ENCODE measurements around the gene KCTD16.

The KCTD16 gene

DNA sequence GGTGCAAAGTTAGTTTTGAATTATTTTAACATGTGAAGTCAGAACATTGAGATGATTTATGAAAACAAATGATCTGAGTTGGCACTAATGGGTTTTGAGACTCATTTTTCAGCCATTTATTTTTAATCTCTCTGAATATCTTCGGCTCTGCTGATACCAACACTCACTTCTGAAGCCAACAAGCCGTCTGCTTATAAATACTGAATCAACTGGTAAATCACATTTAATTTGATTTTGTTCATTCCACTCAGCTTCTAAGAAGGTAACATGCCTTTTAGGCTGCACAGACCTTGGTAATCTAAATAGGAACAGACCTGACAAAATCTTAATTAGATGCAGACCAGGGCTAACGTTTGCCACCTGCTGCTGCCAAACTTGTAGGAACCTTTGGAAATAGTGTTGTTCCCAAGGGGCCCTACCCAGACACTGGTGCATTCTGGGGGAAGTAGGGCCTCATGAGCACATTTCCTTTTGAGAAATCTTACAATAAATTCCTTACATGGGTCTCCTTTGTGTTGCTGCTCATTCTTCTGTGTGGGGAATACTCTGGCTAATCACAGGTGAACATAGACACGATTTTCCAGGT is 182.2 kb downstream of the KCTD16 start:
- no peak for DNase-seq

DNA sequence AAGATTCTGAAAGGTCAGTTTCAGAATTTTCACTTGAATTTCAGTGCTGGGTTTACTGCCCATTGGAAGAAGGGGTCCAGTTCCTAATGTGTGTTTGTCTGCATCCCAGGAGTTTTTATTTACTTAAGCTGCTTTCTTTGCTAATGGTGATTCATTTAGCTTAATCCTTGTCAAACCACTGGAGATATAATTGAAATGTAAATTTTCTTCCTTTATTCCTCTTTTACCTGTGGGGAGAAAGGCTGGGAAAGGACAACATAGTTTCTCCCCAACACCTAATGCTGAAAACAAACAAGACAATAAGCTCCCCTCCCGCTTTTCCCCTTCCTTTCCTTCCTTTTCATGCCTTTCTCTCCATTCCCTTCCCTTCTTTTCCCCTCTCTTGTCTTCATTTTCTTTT is 185.8 kb downstream of the KCTD16 start:
- no peak for DNase-seq

GRCh38 chr5:144361406-144361805 is 190.7 kb downstream of the KCTD16 start:
- no peak for DNase-seq

DNA sequence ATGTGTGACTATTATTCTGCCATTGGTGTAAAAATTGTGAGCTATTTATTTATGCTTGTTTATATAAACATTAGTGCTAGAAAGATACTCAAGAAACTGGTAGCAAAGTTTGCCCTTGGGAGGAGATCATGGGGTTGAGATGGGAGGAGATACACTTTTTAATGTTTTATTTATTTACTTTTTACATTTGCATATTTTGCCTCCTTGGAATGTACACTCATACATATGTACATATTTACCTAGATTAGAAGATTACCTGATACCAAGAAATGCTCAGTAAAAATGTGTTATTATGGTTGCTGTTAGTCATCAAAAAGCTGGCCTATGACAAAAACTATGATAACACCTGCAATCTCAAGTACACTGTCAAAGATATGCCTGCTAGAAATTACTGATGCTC is 195.2 kb downstream of the KCTD16 start:
- no peak for DNase-seq

DNA sequence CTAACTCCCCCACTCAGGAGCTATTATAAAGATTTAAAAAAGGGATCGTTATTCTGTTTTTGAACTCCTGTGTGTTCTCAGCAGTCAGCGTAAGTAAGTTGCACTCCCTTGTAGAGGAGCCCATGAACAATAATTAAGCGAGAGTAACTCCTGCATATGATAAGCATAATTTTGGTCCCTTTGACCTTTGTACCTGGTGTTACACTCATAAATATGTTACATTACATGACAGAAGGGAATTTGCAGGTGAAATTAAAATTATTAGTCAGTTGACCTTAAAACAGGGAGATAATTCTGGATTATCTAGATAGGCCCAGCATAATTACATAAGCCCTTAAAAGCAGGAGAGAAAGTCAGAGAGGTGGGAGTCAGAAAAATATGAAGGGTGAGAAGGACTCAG is 197.3 kb downstream of the KCTD16 start:
- DNase-seq, result no peak

- DNase-seq, result no peak
Measured at GRCh38 chr5:144368556-144368955, 197.9 kb downstream of the KCTD16 start.

GRCh38 chr5:144369006-144369405 is 198.3 kb downstream of the KCTD16 start:
- DNase-seq, result no peak

DNA sequence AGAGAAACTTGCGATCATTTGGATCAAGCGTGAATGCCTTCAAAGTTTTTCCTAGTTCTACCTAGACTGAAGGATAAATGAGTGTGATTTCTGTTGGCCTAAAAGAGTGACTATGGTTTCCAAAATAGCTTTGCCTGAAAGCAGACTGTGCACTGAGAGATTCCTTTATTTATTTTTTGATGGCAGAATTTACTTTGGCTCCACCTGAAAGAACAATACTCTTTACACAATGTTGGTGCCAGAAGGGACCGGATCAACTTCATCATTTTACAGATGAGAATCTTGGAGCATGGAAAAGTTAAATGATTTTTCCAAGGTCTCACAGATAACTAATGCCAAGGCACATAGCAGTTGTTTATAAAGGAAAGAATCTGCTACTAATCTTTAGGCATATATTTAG is 199.6 kb downstream of the KCTD16 start:
- DNase-seq, result no peak

DNA sequence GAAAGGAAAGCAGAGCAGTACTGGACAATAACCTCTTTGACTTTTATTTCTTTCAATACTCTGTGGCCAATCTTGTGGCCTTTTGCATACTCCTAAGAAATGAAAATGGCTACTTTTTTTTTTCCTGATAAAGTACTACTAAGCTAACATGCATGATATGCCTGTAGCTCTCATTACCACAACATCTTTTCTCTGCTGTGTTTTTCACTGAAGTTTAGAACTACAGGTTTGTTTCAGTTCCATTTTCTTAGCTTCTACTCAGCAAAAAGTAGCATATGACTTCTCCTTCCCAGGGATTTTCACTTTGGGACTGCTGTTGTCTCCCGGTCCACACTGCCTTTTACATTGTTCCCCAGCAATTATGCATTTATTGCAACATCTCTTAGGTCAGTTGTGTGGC is 204.0 kb downstream of the KCTD16 start:
- no peak for DNase-seq

DNA sequence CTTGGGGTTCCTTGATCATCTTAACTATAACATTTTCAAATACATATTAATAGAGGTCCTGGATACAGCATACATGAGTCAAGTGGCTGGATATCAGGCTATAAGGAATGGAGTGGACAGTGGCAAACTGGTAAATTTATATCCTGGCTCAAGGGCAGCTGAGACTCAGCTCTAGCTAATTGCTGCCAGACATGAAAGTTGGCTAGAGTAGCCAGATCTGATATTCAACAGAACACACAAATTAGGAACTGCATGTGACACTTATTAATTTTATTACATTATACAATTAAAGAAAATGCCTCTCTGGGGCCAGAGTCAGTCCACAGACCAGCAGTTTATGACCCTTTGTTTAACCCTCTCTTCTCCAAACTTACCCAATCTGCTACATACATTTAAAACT is 206.5 kb downstream of the KCTD16 start:
- no peak for DNase-seq

- DNase-seq, result no peak
Measured at GRCh38 chr5:144378681-144379080, 208.0 kb downstream of the KCTD16 start.

- DNase-seq, result no peak
Measured at GRCh38 chr5:144385597-144385996, 214.9 kb downstream of the KCTD16 start.

DNA sequence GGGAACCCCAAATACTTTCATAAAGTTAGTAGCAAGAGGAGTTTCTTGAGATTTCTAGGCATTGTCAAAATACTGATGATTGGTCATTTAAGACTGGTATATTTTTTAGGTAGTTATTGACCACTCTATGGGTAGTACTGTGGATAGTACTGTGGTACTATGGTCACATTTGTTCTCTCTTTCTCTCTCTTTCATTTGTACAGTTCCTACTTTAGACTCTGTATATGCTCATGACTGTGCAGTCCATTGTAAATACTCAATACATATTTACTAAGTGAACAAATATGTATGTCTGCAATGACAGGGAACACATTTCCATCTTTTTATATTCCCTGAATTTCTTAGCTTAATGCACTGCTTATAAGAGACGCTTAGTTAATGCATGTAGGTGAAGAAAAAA is 215.6 kb downstream of the KCTD16 start:
- no peak for DNase-seq

DNA sequence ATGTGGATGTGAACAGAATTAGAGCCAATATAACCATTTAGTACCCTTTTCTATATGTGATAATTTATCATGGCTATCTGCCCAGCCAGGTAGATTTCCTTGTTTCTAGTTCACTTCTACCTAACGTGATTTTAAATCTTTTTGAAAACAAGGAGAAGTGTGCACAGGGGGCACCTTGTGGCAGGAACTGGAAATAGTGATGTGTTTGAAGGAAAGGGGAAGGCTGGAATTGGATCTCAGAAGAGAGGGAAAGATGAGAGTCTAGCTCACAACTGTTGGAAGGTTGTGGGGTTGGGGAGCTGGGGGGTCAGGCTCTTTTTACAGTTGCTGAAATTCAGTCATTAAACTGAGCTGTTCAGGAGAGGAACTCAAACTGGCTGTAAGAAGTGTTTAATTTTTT is 219.5 kb downstream of the KCTD16 start:
- DNase-seq, result no peak

GRCh38 chr5:144391044-144391443 is 220.4 kb downstream of the KCTD16 start:
- DNase-seq, result no peak

DNA sequence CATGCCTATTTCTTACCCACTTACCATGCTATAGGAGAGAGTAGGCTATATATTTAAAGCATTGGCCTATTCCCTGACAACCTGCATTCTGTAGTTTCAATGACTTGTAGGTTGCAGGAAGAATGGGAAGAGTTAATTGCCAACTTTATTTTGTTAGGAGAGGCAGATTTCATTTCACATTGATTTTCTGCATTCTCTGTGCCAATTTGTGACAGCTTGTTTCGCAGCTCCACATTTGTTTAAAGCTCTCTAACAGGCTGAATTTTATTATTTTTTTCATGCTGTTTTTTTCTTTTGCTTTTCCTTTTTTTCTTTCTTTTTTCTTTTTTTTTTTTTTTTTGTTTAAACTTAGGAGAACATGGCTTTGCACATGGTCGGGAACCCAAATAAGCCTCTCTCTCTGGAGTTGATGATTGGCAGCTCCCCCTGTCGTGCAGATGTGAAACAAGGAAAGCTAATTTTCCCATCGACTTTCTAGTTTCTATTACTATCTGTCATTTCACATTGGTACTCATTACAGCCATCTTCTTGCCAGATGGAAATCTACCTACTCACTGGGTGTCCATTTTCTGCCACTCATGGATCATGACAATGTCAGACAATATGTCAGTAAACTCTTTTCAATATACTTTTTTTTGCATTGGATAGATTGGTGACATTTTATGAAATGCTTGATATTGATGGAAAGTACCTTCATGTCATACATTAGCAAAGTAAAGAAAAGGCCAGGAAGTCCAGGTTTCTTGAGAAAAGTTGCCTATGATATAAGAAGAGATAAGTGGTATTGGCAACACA is 223.2 kb downstream of the KCTD16 start:
- no peak for DNase-seq

DNA sequence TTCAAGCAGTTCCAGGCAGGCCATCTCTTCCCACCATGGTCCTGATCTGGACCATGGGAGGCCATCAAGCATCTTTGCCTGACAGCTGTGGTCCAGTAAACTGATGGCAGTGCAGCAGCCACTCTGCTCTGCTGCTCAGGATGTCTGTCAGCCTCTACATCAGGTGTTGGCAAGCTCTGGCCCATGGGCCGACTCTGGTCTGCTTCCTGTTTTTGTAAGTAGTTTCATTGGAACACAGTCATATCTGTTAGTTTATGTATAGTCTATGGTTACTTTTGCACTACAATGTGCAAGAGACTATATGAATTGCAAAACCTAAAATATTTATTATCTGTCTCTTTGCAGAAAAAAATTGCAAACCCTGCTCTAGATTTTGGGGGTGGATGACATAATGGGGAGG is 225.0 kb downstream of the KCTD16 start:
- no peak for DNase-seq

DNA sequence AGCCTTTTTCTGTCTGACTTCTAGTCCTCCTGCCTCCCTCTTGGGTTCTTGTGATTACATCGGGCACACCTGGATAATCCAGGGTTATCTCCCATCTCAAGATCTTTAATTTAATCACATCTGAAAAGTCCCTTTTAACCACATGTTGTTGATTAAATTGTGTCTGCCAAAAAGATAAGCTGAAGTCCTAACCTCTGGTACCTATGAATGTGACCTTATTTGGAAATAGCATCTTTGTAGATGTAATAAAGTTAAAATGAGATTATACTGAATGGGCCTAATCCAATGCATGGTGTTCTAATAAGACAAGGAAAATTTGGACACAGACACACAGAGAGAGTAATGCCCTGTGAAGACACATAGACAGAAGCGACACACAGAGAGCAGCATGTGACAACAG is 232.4 kb downstream of the KCTD16 start:
- no peak for DNase-seq

DNA sequence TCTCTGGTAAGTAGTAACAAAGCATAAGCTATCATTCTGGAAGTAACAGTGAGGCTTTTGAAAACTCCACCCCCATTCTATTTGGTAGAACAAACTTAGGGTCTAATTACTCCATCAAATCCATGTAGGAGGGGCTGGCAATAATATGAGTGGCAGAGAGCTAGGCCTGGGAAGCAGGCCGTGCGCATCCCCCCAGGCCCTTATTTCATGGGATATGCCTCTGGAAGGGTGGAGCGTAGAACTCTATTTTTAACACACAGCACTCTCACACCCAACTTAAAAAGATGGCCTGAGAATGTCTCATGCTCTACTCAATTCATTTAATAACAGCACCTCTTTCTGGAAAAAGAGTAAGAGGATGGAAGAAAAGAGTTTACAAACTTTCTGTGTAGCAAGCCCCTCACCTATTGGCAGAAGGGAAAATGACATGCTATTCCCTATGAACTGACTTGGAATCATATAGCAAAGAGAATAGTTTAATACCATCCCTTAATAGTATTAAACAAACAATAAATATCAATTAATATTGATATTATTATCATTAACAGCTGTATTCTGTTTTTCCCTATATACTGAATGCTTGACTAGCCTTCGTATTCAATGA is 233.2 kb downstream of the KCTD16 start:
- no peak for DNase-seq

DNA sequence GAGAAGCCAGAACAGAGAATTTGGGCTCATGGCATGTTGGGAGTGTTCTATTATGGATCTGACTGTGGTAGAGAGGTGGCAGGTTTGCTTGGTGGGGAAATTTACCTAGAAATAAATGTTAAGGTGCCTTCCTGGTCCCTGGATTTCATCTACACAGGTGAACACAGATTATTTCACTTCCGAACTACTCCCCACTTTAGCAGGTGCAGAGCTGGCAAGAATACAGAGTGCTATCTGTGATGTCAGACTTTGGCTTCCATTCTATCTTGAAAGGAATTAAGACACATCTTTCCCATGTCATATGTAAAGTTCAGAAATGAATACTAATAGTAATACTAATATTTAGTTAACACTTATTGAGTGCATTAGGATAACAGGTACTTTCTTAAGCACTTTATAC is 234.0 kb downstream of the KCTD16 start:
- DNase-seq, result no peak

GRCh38 chr5:144405991-144406390 is 235.3 kb downstream of the KCTD16 start:
- no peak for DNase-seq

DNA sequence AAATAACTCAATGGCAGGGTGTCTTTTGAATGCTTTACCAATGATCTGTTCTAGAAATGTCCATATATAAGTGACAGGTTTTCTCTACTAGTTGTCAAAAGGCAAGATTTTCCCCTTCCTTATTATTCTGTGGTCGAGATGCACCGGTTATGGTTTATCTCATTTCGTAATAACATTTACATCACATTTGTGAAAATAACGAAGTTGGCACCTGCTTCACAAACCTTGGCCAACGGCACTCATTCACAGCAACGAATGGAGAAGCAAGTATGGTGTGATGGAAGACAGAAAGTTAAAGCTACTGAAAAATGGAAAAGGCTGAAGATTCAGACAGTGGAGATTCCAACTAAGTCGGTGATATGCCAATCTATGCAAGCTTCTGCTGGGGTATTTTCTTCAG is 235.8 kb downstream of the KCTD16 start:
- no peak for DNase-seq

GRCh38 chr5:144414202-144415029 is 243.7 kb downstream of the KCTD16 start:
- DNase-seq, result no peak

DNA sequence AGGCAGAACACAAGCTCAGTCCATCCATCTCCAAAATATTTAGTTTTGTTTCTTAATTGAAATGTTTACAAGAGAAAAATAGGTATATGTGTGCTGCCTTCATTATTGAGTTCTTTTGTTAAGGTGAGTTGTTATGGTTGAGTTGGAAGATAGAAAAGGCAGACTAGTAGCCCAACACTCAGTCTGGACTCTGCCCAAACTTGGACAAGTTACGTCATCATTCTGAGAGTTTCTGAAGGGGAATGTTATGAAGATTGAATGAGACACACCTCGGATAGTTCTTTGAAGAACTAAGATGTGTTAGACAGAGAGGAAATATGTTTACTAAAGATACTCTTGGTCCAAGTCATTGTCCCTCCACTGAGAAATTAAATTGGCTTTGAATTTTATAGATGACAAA is 245.5 kb downstream of the KCTD16 start:
- no peak for DNase-seq

Data from NCI-H526 treated with DMSO at 0.1 percent for 48 hours (cell line).